Retinal pigment epithelial cell (primary cell): Measurements from ENCODE around the gene KAT8.
"Not testable (repeated sequence)": the region's sequence is repeated elsewhere in the genome, so short reads cannot be mapped to it uniquely, and the experiment has no call there.

Experiments
- DNase-seq: peaks from one replicate; pipeline ENCODE4 v3.0.0-alpha.2; 2010; ENCODE audit warnings: low read depth
- H3K4me3 ChIP-seq: 2 replicates; pipeline ENCODE4 v1.5.1; 2011; ENCODE audit warnings: mild to moderate bottlenecking, low read length, control low read depth, moderate library complexity
- CTCF ChIP-seq: conservative IDR thresholded peaks from 2 replicates; pipeline ENCODE4 v1.5.1; 2011; ENCODE audit warnings: low read depth, low read length, control low read depth, inconsistent platforms

Gene KAT8

GRCh38 chr16:31157136-31157535 is 39.7 kb downstream of the KAT8 start:
- no peak overlapping the region for H3K4me3 ChIP-seq
- no peak for TF ChIP-seq CTCF
- no peak for DNase-seq

GRCh38 chr16:31167315-31167714 is 49.9 kb downstream of the KAT8 start:
- no peak for TF ChIP-seq CTCF
- no peak for DNase-seq
- H3K4me3 ChIP-seq = no peak overlapping the region

GRCh38 chr16:31168848-31169247 is 51.4 kb downstream of the KAT8 start:
- TF ChIP-seq CTCF = no peak
- no peak overlapping the region for H3K4me3 ChIP-seq
- DNase-seq = no peak

GRCh38 chr16:31170048-31170447 is 52.6 kb downstream of the KAT8 start:
- H3K4me3 ChIP-seq, DNase-seq: not testable (repeated sequence)

GRCh38 chr16:31177136-31177535 is 59.7 kb downstream of the KAT8 start:
- no peak for DNase-seq
- no peak for TF ChIP-seq CTCF
- H3K4me3 ChIP-seq = no peak overlapping the region

GRCh38 chr16:31179219-31179746 is 61.8 kb downstream of the KAT8 start:
- TF ChIP-seq CTCF = no peak
- H3K4me3 ChIP-seq = peak overlapping the region; percentile 93
- no peak for DNase-seq

GRCh38 chr16:31179747-31180459 is 62.4 kb downstream of the KAT8 start, which contains the start of gene FUS:
FUS (plus strand) TSS chr16:31180139; CDS start chr16:31180215, 76 bp downstream.
- peak; percentile 41 for DNase-seq
- no peak for TF ChIP-seq CTCF
- peak within 1 kb of the TSS; percentile 93 for H3K4me3 ChIP-seq
